Right renal pelvis (tissue), 4 donors: Measurements from ENCODE around the gene CFAP65. TPM values are rescaled to one million over a fixed set of nuclear protein-coding genes. Genes with fewer than 3 reads are reported as not detected.

Experiments
- DNase-seq, 4 donors: peaks; one replicate each; pipeline ENCODE4 v3.0.0-alpha.2; 2013; ENCODE audit warnings: low read depth in 4 of 4, low spot score in 3 of 4, missing footprints in 1 of 4
- polyA plus RNA-seq, 4 donors: library from polyadenylated mRNA; unstranded; fragments of 120-200 nt; gene quantifications; one replicate each; pipeline ENCODE4 v1.2.1, GENCODE V29; 2013; ENCODE audit not compliant: insufficient read length in 4 of 4

Gene CFAP65
- polyA plus RNA-seq, 4 donors = 0.19 to 0.41 (median 0.25) TPM

DNA sequence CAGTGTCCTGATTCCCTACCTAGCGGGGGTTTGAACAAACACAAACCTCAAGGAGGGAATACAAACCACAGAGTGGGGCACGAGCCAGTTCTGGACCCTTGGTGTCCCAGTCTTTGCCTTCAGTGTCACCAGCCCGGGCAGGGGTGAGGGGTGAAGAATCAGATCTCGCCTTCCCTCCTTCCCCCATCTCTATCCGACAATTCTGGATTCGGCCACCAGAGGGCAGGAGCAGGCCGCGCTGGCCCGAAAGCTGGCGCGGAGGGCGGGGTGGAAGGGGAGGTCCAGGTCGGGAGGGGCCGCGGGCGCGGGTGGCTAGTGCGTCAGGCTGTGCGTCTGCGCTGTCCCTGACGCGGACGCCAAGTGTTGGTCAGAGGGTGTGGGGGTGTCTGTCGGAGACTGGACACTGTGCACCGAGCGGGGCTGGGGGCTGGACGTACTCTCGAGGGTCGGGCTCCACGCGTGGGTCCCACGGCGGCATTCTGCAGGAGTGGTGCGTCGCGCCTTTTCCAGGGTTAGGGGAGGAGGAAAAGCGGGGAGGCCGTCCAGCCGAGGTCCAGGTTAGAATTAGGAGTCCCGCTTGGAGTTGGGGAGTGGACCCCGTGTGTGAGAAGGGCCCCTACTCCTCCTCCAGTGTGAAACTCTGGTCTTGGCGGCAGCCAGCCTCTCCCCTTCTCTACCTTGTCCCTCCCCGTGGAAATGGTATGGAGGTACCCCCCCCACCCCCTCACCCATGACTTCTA, 45.2 kb downstream of the CFAP65 start:
- peak in 1 of 4 donors; percentile 62 for DNase-seq

DNA sequence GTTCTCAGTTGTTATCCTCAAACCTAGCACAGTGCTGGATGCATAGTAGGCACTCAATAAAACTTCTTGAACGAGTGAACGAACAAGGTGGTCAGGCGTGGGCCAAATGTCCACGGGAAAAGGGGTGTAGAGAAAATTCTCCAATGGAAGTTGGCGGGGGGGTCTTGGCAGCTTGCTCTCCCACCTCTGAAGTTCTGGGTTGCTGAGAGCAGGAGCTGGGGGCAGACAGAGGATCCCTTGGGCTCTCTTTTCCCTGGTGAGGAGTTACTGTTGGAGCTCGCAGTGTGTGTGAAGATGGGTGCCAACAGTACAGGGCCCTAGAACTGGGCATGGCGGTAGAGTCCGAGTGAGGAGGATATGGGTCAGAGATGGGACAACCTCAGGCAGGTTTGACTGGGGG, 45.8 kb downstream of the CFAP65 start:
- DNase-seq = no peak

DNA sequence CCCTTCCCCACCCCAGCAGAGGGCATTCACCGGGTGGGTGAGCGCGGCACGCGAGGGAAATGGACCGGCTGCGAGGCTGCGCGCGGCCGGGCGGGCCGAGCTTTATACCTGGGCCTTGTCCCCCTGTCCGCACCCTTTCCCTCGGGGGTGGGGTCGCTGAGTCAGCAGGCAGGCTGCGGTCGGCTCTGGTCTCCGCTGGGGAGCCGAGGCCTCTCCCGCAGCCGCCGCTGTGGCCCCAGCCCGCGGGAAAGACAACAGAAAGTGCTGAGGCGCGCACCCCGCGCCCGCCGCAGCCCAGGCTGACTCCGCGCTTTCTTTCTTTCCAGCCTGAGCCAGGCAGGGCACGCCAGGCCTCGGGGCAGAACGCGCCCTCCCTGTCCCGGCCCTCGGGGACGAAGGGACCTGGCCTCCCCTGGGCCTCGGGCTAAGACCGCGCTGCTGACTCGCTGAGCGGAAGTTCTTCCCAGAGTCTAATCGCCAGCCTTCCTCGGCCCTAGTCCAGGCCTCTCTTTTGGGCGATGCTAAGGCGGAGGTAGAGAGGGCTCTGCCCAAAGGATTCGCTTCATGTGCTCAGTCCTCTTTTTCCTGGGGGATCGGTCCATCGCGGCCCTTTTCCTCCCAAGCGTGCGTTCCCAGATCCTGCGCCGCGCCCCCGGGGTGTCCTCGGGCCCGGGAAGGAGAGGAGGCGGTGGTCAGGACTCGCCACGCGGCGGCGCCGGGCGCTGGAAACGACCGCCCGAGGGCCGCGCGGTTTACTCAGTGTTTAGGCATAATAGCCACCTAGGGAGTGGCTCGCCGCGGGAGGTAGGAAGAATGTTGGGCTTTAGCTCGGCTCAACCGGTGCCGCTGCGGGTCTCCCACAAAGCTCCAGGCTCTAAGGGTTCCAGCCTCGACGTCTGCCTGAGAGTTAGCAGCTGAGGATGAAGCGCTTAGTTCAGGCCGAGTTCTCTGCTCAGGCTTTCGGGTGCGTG, 47.7 kb downstream of the CFAP65 start, which contains the start of gene CRYBA2:
Gene CRYBA2 (minus strand): TSS at position 78 of the 971 bp plus-strand sequence. CDS start 246 bp downstream, outside the sequence.
- DNase-seq = no peak

GRCh38 chr2:218992703-218993344, 48.5 kb downstream of the CFAP65 start:
- DNase-seq = no peak

DNA sequence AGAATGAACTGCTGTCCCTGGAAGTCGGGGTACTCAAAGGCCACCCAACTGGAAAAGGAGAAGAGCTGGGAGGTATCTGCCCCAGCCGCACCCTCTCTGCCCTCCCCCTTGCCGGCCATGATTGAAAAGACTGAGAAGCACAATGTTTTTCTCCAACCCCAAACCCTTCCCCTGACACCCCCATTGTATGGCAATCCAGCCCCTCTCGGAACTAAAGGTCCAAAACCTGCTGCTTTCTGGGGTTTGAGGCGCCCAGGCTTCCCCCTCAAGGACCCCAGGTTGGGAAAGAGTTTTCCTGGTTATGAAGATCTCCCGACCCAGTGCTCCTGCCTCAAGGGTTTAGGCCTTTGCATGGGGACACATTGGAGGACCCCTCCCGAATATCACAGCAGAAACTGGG, 49.1 kb downstream of the CFAP65 start:
- no peak for DNase-seq

GRCh38 chr2:218991674-218992168, 49.6 kb downstream of the CFAP65 start:
- DNase-seq = no peak

GRCh38 chr2:218990612-218991011, 50.7 kb downstream of the CFAP65 start:
- no peak for DNase-seq

DNA sequence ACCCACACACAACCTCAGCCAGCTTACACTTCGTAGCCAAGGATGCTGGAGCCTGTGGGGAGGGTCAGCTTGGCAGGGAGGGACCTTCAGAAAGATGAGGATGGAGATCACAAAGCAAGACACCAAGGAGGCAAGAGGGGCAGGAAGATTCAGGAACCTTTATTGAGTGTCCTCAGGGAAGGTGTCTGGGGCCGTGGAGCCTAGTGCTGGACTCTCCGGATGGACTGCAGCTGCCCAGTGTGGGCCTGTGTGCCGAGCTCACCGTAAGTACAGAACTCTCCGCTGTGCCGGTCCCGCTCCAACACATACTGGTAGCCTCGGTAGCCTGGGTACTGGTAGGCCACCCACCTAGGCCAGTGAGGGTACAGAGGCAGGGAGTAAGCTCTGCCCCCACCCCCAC, 51.3 kb downstream of the CFAP65 start:
- DNase-seq = no peak

DNA sequence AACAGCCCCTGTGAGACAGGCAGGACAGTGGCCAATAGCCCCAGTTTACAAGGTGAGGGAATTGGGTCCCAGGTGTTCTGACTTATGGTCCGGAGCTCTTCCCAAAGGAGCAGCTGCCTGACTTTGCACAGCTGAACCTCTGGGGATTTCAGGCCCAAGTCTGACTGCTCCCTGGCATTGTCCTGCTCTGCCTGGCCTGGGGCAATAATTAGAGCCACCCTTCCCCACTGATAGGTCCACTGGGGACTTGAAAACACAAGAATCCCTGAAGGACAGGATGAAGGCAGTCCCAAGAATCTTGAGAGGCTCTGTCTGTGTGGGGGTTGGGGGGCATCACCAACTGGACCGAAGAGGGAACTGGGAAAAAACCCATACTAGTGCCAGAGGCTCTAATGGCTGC, 52.7 kb downstream of the CFAP65 start:
- no peak for DNase-seq

- DNase-seq = no peak
Observed at GRCh38 chr2:218988164-218988563, 53.2 kb downstream of the CFAP65 start.

DNA sequence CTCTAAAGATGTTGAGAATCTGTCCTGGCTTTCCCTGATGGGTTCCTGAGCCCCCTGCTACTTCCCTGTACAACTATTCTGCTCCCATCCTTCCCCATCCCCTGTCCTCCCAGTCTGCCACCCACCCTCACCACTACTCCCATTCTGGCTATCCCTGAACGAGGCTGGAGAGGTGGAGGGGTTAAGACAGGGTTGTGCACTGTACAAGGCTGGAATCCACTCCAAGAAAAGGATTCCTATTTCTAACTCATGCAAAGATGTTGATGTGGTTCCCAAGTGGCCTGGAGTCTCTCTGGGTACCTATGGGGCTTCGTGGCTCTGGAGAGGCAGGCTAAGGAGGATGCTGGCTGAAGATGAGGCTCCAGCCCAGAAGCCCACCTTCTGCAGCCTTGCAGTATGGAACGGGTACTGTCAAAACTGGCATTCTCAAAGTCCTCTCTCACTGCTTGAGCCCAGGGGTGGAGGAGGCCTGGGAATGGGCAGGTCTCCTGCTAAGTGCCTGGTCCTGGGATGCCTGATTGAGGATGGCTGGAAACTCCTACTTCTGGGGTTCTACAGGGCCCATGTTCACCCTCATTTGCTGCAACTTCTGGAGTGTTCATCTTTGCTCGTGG, 55.1 kb downstream of the CFAP65 start:
- no peak for DNase-seq

DNA sequence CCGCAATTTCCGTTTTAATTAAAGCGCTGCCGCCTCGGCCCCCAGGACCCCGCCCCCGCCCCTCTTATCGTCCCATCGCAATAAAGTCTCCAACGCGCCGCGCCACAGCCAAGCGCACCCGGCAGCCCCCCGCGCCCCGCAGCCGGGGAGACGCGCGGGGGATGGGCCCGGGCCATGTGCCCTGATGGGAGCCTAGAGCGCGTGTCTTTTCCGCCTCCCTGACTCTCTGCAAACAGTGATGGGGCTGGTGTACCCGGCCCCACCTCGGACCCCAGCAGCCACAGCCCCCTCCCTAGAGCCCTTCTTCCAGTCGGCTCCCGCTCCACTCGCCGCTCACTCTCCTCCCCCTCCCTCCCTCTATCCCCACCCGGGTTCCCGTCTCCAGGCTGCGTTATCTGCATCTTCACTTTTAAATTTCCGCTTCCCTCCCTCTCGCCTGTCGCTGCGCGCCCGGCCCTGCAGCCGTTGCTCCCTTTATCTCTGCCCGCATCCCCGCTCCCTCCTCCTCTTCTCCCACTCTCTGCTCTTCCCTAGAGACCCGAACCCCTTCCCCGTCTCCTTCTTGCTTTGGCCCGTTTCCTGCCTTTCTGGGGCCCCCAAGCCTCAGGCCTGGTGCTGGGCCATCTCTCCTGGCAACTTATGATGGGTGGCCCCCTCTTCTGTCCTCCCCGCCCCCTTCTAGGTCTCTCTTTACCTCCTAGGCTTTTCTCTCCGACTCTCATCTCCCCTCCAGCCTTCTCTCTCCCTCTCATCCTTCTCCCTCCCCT, 55.8 kb downstream of the CFAP65 start:
- no peak for DNase-seq

- no peak for DNase-seq
Observed at GRCh38 chr2:218985021-218985324, 56.3 kb downstream of the CFAP65 start, which contains the start of gene FEV. FEV (minus strand) TSS chr2:218985184; CDS start chr2:218985075, 109 bp downstream.

DNA sequence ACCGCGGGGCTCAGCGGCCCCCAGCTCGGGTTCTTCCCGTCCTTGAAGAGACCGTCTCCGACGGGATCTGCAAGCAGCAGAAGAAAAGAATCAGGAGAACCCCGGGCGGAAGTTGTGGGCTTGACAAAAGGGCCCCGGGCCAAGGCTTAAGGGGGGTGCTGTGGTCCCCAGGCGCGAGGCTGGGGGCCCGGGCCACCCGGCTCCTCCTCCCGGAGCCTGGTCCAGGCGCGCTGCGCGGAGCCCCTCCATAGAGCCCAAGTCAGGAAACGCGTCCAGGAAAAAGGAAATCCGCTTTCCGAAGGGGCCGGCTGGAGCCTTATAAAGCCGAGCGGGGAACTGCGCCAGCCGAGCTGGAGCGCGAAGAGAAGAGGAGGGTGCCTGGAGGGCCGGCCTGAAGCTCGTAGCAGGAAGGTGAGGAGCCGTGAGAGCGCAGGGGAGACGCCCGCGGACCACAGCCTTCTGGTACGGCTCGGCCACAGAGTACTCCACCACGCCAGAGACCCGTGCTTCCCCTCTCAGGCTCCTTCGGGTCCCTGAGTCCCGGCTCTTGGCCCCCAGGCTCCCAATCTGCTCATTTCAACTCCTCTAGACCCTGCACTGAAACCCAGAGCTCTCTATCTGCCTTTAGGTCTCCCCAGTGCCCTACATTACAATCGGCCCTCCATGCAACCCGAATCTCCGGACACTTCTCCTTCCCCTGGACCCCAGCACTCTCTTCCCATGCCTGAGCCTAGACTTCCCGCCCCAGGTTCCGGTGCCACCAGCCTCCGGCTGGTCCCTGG, 56.9 kb downstream of the CFAP65 start:
- DNase-seq = no peak

GRCh38 chr2:218983934-218984238, 57.4 kb downstream of the CFAP65 start:
- no peak for DNase-seq

- no peak for DNase-seq
Observed at GRCh38 chr2:218983263-218983933, 57.9 kb downstream of the CFAP65 start.

DNA sequence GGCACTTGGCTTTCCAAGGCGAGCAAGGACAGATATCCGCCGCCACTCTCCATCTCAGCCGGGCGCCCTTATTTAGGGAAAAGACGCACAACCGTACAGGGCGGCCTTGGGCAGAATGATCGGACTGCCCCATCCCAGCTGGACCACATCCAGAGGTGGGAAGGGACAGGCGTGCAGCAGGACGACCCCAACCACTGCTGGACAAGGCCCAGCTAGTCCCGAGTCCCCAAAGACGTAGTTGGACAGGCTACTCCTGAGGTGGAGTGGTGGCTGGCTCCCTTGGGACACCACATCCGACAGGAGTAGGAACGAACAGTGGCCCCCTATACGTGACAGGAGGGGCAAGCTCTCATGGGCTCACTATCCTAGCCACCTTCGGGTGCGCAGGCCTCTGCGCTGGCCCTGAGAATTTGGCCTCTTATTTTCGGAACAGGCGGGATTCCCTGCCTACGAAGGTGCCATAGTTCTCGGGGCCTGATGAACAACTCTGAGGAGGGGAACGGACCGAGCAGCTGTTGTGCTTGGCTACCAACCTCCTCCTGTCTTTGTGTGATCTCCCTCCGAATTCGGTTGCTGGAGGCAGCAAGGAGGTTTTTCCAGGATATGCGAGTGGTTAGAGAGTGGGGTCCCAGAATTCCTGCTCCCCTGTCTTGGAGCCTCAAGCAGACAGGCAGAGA, 58.6 kb downstream of the CFAP65 start:
- DNase-seq = no peak
